ENCODE data around the gene RPA1.
A peak's percentile ranks its signal among the peaks of the same experiment; 100 is the strongest.

RPA1 gene

DNA sequence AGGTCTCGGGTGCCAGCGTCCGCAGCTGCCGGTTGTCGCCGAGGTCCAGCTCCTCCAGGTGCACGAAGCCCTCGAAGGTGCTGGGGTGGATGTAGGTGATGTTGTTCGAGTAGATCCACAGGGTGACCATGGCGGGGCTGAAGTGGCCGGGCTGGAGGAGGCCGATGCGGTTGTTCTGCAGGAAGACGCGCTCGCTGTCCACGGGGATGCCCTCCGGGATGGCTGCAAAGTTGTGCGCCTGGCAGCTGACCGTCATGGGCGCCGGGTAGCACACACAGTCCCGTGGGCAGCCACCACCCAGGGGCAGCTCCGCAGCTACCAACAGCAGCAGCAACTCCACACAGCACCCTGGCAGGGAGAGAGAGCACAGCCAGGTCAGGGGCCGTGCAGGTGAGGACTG, 107.7 kb downstream of the RPA1 start (continued):
- TF ChIP-seq, protein P1, sequence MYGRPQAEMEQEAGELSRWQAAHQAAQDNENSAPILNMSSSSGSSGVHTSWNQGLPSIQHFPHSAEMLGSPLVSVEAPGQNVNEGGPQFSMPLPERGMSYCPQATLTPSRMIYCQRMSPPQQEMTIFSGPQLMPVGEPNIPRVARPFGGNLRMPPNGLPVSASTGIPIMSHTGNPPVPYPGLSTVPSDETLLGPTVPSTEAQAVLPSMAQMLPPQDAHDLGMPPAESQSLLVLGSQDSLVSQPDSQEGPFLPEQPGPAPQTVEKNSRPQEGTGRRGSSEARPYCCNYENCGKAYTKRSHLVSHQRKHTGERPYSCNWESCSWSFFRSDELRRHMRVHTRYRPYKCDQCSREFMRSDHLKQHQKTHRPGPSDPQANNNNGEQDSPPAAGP (tag by site-specific recombination; IDR thresholded peaks at IDR 0.05) = no peak
- no peak for TF ChIP-seq TRIM28 (IDR thresholded peaks at IDR 0.05; ENCODE audit: borderline replicate concordance, low read length)
- no peak for TF ChIP-seq ZNF791 (tag by site-specific recombination; IDR thresholded peaks at IDR 0.05)

DNA sequence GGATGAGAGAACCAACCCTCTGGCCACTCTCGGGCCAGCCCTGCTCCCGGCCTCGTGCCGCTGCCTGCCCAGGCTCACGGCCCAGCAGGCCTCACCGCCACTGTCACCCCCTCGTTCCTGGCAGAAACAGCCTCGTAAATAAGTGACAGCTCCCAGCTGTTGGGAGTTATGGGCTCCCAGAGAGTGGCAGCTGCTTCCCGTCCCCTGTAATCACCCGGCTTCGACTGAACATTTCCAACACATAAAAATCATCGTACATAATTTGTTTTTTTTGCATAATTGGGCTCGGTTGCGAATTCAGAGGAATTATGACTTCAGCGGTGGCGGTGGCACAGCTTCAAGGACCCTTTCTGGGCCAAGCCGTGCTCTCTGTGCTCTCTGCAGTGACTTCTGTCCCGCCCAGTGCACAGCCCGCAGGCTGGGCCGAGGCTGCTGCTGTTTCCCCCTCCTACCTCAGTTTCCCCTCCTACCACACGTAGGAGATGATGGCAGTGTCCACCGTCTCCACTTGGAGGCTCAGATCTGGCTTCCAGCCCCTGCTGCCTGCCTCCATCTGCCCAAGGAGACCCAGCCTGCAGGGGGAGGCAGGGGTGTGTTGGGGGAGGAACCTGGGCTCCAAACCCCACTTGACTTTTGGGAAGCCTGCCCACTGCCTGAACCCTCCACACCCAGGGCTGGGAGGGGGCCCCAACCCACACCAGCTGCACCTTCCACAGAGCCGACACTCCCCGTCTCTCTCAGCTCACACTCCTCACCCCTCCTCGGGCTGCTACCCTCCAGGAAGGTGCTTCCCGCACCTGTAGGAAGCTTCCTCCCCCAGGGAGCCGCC, 110.4 kb downstream of the RPA1 start:
- Histone ChIP-seq H3K4me3 (ENCODE audit: low read depth, low read length) (no peak overlapping the region), H3K36me3 (ENCODE audit: control insufficient read depth in 2 of 2, insufficient read depth in 1 of 2, low read length in 2 of 2) (peaks cover 0 to 4% of the 10 kb centered on the region in 2 experiments; a peak in 1 of 3 replicates), H3K4me1 (ENCODE audit: control insufficient read depth, insufficient read depth, low read length) (no peaks in the 10 kb centered on the region), H3K27ac (ENCODE audit: extremely low read depth, low read depth, low read length) (no peak overlapping the region), H3K9me3 (ENCODE audit: control insufficient read depth, insufficient read depth, low read depth, low read length) (no peaks in the 10 kb centered on the region)
- CTCF ChIA-PET = interaction anchor here (0.5 to 1.3 kb wide), 5 partner anchors 17 to 324 kb away, joined by 3 to 6 read pairs (median 3); no protein-coding TSS in a partner anchor
- POLR2A ChIA-PET = no interaction called here
- TF ChIP-seq ZNF37A (tag by site-specific recombination; IDR thresholded peaks at IDR 0.05) (no peak), BCL11A (tag by site-specific recombination; IDR thresholded peaks at IDR 0.05; ENCODE audit: low read depth) (no peak), OVOL3 (tag by site-specific recombination; IDR thresholded peaks at IDR 0.05) (no peak), ZNF398 (tag by site-specific recombination; IDR thresholded peaks at IDR 0.05) (peak; percentile 54), ZFHX2 (tag by site-specific recombination; conservative IDR thresholded peaks at IDR 0.05) (peak; percentile 66), ZIC2 (tag by site-specific recombination; IDR thresholded peaks at IDR 0.05) (peak; percentile 53), ZNF341 (tag by site-specific recombination; IDR thresholded peaks at IDR 0.05; ENCODE audit: low read depth) (peak; percentile 67), KLF1 (tag by site-specific recombination; IDR thresholded peaks at IDR 0.05) (0 out of 2 replicates have a peak, but pooled peaks have one; percentile 10)
- TF ChIP-seq, protein P2, sequence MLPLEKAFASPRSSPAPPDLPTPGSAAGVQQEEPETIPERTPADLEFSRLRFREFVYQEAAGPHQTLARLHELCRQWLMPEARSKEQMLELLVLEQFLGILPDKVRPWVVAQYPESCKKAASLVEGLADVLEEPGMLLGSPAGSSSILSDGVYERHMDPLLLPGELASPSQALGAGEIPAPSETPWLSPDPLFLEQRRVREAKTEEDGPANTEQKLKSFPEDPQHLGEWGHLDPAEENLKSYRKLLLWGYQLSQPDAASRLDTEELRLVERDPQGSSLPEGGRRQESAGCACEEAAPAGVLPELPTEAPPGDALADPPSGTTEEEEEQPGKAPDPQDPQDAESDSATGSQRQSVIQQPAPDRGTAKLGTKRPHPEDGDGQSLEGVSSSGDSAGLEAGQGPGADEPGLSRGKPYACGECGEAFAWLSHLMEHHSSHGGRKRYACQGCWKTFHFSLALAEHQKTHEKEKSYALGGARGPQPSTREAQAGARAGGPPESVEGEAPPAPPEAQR (tag by site-specific recombination; IDR thresholded peaks at IDR 0.05) = no peak

- ChIA-PET POLR2A (no interaction called here), CTCF (interaction anchor here (0.6 kb wide), 2 partner anchors 90 to 161 kb away, joined by 3 to 4 read pairs; no protein-coding TSS in a partner anchor)
- no peaks in the 10 kb centered on the region for H3K4me1 ChIP-seq (ENCODE audit: control insufficient read depth, insufficient read depth, low read length)
- H3K4me3 ChIP-seq (ENCODE audit: low read depth, low read length) = no peak overlapping the region
- peaks cover 0 to 4% of the 10 kb centered on the region in 2 experiments; a peak in 1 of 3 replicates for H3K36me3 ChIP-seq (ENCODE audit: control insufficient read depth in 2 of 2, insufficient read depth in 1 of 2, low read length in 2 of 2)
- TF ChIP-seq ZBTB11 (tag by site-specific recombination; conservative IDR thresholded peaks at IDR 0.05; ENCODE audit: low read depth) (no peak), ZNF560 (tag by site-specific recombination; IDR thresholded peaks at IDR 0.05; ENCODE audit: borderline replicate concordance) (no peak), ZNF660 (tag by site-specific recombination; IDR thresholded peaks at IDR 0.05) (no peak), ZNF514 (tag by site-specific recombination; IDR thresholded peaks at IDR 0.05) (no peak), ZNF133 (tag by site-specific recombination; IDR thresholded peaks at IDR 0.05) (no peak)
- TF ChIP-seq, protein P3, sequence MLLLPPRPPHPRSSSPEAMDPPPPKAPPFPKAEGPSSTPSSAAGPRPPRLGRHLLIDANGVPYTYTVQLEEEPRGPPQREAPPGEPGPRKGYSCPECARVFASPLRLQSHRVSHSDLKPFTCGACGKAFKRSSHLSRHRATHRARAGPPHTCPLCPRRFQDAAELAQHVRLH (tag by site-specific recombination; IDR thresholded peaks at IDR 0.05) = no peak
- H3K9me3 ChIP-seq (ENCODE audit: control insufficient read depth, insufficient read depth, low read depth, low read length) = no peaks in the 10 kb centered on the region
- H3K27ac ChIP-seq (ENCODE audit: extremely low read depth, low read depth, low read length) = no peak overlapping the region
These were observed 111.0 kb downstream of the RPA1 start for GRCh38 chr17:1940810-1941185.

All from HEK293 (cell line).